Measurements from ENCODE around the gene DCTPP1. TPM values are rescaled to one million over a fixed set of nuclear protein-coding genes. Genes with fewer than 3 reads are reported as not detected.

DCTPP1 gene
- total and polyA plus RNA-seq, 2 of the 13 experiments (the other 11 are each of a cell fraction or from before 2014, with no cell fraction given), result 54.8 to 74.4 TPM

- peak; percentile 93; the same call in 1 of the 2 replicates for TF ChIP-seq GTF3A (CRISPR knock-in tag; conservative IDR thresholded peaks at IDR 0.05)
- no peak for TF ChIP-seq ZNF567 (CRISPR knock-in tag; IDR thresholded peaks at IDR 0.05; ENCODE audit: borderline replicate concordance)
- TF ChIP-seq MBD4 (IDR thresholded peaks at IDR 0.05; ENCODE audit: borderline replicate concordance, low read length), result no peak
- 0 out of 2 replicates have a peak, but pooled peaks have one; percentile 25 for TF ChIP-seq ATF3 (CRISPR knock-in tag; IDR thresholded peaks at IDR 0.05)
- TF ChIP-seq ATF1 (CRISPR knock-in tag; IDR thresholded peaks at IDR 0.05), result peak; percentile 75
- TF ChIP-seq ETS1 (CRISPR knock-in tag; IDR thresholded peaks at IDR 0.05), result peak; percentile 74; the same call in 1 of the 2 replicates
- TF ChIP-seq NCOR1 (IDR thresholded peaks at IDR 0.05; ENCODE audit: borderline replicate concordance, low read length), result peak; percentile 64; the same call in 1 of the 2 replicates
- TF ChIP-seq PAXIP1 (CRISPR knock-in tag; conservative IDR thresholded peaks at IDR 0.05), result peak; percentile 71
- TF ChIP-seq, protein P1, sequence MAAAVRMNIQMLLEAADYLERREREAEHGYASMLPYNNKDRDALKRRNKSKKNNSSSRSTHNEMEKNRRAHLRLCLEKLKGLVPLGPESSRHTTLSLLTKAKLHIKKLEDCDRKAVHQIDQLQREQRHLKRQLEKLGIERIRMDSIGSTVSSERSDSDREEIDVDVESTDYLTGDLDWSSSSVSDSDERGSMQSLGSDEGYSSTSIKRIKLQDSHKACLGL (CRISPR knock-in tag; IDR thresholded peaks at IDR 0.05), result peak; percentile 97
- no peak; the same call in 1 of the 2 replicates for TF ChIP-seq ZNF839 (CRISPR knock-in tag; IDR thresholded peaks at IDR 0.05; ENCODE audit: borderline replicate concordance)
- 0 out of 2 replicates have a peak, but pooled peaks have one; percentile 30 for TF ChIP-seq ZNF674 (CRISPR knock-in tag; IDR thresholded peaks at IDR 0.05; ENCODE audit: low read depth)
- TF ChIP-seq KDM5A (IDR thresholded peaks at IDR 0.05; ENCODE audit: borderline replicate concordance, low read length), result peak; percentile 69; the same call in 1 of the 2 replicates
- no peak for TF ChIP-seq ZNF850 (CRISPR knock-in tag; conservative IDR thresholded peaks at IDR 0.05)
- TF ChIP-seq ZNF629 (CRISPR knock-in tag; conservative IDR thresholded peaks at IDR 0.05), result peak; percentile 97
- TF ChIP-seq, protein P2, sequence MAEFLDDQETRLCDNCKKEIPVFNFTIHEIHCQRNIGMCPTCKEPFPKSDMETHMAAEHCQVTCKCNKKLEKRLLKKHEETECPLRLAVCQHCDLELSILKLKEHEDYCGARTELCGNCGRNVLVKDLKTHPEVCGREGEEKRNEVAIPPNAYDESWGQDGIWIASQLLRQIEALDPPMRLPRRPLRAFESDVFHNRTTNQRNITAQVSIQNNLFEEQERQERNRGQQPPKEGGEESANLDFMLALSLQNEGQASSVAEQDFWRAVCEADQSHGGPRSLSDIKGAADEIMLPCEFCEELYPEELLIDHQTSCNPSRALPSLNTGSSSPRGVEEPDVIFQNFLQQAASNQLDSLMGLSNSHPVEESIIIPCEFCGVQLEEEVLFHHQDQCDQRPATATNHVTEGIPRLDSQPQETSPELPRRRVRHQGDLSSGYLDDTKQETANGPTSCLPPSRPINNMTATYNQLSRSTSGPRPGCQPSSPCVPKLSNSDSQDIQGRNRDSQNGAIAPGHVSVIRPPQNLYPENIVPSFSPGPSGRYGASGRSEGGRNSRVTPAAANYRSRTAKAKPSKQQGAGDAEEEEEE (CRISPR knock-in tag; IDR thresholded peaks at IDR 0.05; ENCODE audit: borderline replicate concordance), result no peak; the same call in 1 of the 2 replicates
- no peak for TF ChIP-seq ADNP (CRISPR knock-in tag; IDR thresholded peaks at IDR 0.05)
- TF ChIP-seq ATF7-NPFF (CRISPR knock-in tag; IDR thresholded peaks at IDR 0.05; ENCODE audit: low read depth), result peak; percentile 74; the same call in 1 of the 2 replicates
- TF ChIP-seq MTA1 (CRISPR knock-in tag; IDR thresholded peaks at IDR 0.05; ENCODE audit: borderline replicate concordance), result peak; percentile 82
- peak; percentile 97 for TF ChIP-seq SP4 (CRISPR knock-in tag; IDR thresholded peaks at IDR 0.05)
- no peak for TF ChIP-seq ZSCAN12 (CRISPR knock-in tag; IDR thresholded peaks at IDR 0.05)
- TF ChIP-seq YEATS4 (CRISPR knock-in tag; IDR thresholded peaks at IDR 0.05; ENCODE audit: borderline replicate concordance), result peak; percentile 91
Measured at GRCh38 chr16:30429678-30430427, at the start of gene DCTPP1 (continued).

Data from HepG2 (cell line).